ENCODE data around the gene MMP23B. TPM values are rescaled to one million over a fixed set of nuclear protein-coding genes. Genes with fewer than 3 reads are reported as not detected.

The MMP23B gene
- total and polyA plus RNA-seq, 2 donors from 2014 or later, result 4.0 to 7.1 TPM

GRCh38 chr1:1602304-1602967 is 29.5 kb upstream of the MMP23B start:
- no peak overlapping the region for H3K4me3 ChIP-seq (ENCODE audit: low read length in 3 of 3)
- no peak overlapping the region for H3K9ac ChIP-seq (ENCODE audit: low read length in 3 of 3)
- no peaks in the 10 kb centered on the region for H3K36me3 ChIP-seq (ENCODE audit: control insufficient read depth in 2 of 3, insufficient read depth in 3 of 3, low read length in 3 of 3)
- intact Hi-C loops (cut with DNase I), result no loop called here
- DNase-seq, result no peak
- peaks cover 3% of the 10 kb centered on the region for H3K27me3 ChIP-seq (ENCODE audit: control insufficient read depth, insufficient read depth, low read length)
- no peaks in the 10 kb centered on the region for H3K9me3 ChIP-seq (ENCODE audit: control insufficient read depth in 2 of 3, insufficient read depth in 1 of 3, low read length in 3 of 3)
- no peak for FAIRE-seq
- TF ChIP-seq CTCF (IDR thresholded peaks at IDR 0.05; ENCODE audit: borderline replicate concordance, extremely low read depth, insufficient read depth), result no peak
- no peak overlapping the region for H3K27ac ChIP-seq (ENCODE audit: low read depth in 2 of 2, low read length in 2 of 2)
- H3K4me1 ChIP-seq (ENCODE audit: control insufficient read depth in 2 of 3, insufficient read depth in 2 of 3, low read depth in 1 of 3, low read length in 3 of 3), result peaks cover 0 to 16% (median 0%) of the 10 kb centered on the region in 3 donors

GRCh38 chr1:1602968-1603506 is 28.9 kb upstream of the MMP23B start:
- Histone ChIP-seq H3K9me3 (ENCODE audit: control insufficient read depth in 2 of 3, insufficient read depth in 1 of 3, low read length in 3 of 3) (no peaks in the 10 kb centered on the region), H3K36me3 (ENCODE audit: control insufficient read depth in 2 of 3, insufficient read depth in 3 of 3, low read length in 3 of 3) (no peaks in the 10 kb centered on the region), H3K27me3 (ENCODE audit: control insufficient read depth, insufficient read depth, low read length) (peaks cover 3% of the 10 kb centered on the region), H3K4me1 (ENCODE audit: control insufficient read depth in 2 of 3, insufficient read depth in 2 of 3, low read depth in 1 of 3, low read length in 3 of 3) (peaks cover 0 to 10% (median 0%) of the 10 kb centered on the region in 3 donors), H3K27ac (ENCODE audit: low read depth in 2 of 2, low read length in 2 of 2) (no peak overlapping the region), H3K9ac (ENCODE audit: low read length in 3 of 3) (no peak overlapping the region), H3K4me3 (ENCODE audit: low read length in 3 of 3) (no peak overlapping the region)
- no peak for DNase-seq
- no peak for FAIRE-seq
- intact Hi-C loops (cut with DNase I), result no loop called here
- no peak for TF ChIP-seq CTCF (IDR thresholded peaks at IDR 0.05; ENCODE audit: borderline replicate concordance, extremely low read depth, insufficient read depth)

GRCh38 chr1:1603671-1604373 is 28.2 kb upstream of the MMP23B start:
- DNase-seq, result no peak
- FAIRE-seq, result no peak
- Histone ChIP-seq H3K27me3 (ENCODE audit: control insufficient read depth, insufficient read depth, low read length) (peaks cover 3% of the 10 kb centered on the region), H3K9ac (ENCODE audit: low read length in 3 of 3) (no peak overlapping the region), H3K4me1 (ENCODE audit: control insufficient read depth in 2 of 3, insufficient read depth in 2 of 3, low read depth in 1 of 3, low read length in 3 of 3) (peaks cover 0 to 9% (median 0%) of the 10 kb centered on the region in 3 donors), H3K4me3 (ENCODE audit: low read length in 3 of 3) (no peak overlapping the region), H3K36me3 (ENCODE audit: control insufficient read depth in 2 of 3, insufficient read depth in 3 of 3, low read length in 3 of 3) (no peaks in the 10 kb centered on the region), H3K9me3 (ENCODE audit: control insufficient read depth in 2 of 3, insufficient read depth in 1 of 3, low read length in 3 of 3) (no peaks in the 10 kb centered on the region), H3K27ac (ENCODE audit: low read depth in 2 of 2, low read length in 2 of 2) (no peak overlapping the region)
- no peak for TF ChIP-seq CTCF (IDR thresholded peaks at IDR 0.05; ENCODE audit: borderline replicate concordance, extremely low read depth, insufficient read depth)
- intact Hi-C loops (cut with DNase I), result no loop called here

Measured in kidney (tissue), 14 donors.